K562 (cell line): ENCODE data around the gene GTF3C4. TPM values are rescaled to one million over a fixed set of nuclear protein-coding genes. Genes with fewer than 3 reads are reported as not detected.

Experiments
- ATAC-seq: fragments of 200-7000 bp; cut with Tn5 transposase; 3 replicates; pipeline ENCODE4 v1.9.1; 2020; ENCODE audit warnings: moderate library complexity
- BruUV-seq: library from RNA; stranded (reverse); fragments of 400-500 nt; replicated peaks from 2 replicates; lab custom pipeline; 2021; lab: Mats Ljungman, UMichigan
- CTCF ChIA-PET: fragments of 300-600 bp; formaldehyde crosslinking; extraction: SDS; loops from one replicate; lab custom pipeline; 2021; ENCODE audit warnings: low intra/inter-chr PET ratio; lab: Yijun Ruan, JAX
- POLR2A ChIA-PET: fragments of 300-600, 350-650 bp; sonication (Branson Sonifier 250); formaldehyde crosslinking; extraction: SDS; loops from one replicate; lab custom pipeline; 2021; ENCODE audit warnings: antibody characterized with exemption, inconsistent platforms; lab: Yijun Ruan, JAX
- DNase-seq, 4 experiments: peaks; one replicate each; pipeline versions ENCODE4 v3.0.0 to v3.0.0-alpha.2; 2011 to 2018; ENCODE audit warnings: low spot score in 3 of 4, mixed read lengths in 3 of 4; ENCODE audit errors: extremely low read depth in 1 of 4
- FAIRE-seq: peaks from 2 replicates; lab custom pipeline; 2011; peaks lifted over from hg19 to GRCh38; lab: Jason Lieb, UNC
- H2AFZ ChIP-seq: 2 replicates; pipeline ENCODE4 v1.6.0; 2011; ENCODE audit warnings: low read depth, low read length, control low read depth, inconsistent platforms
- H3K27ac ChIP-seq: fragments of 200-600 bp; 3 replicates; pipeline ENCODE4 v1.8.0; 2011; ENCODE audit warnings: low read depth, mild to moderate bottlenecking, control low read depth, inconsistent platforms, low read length, moderate library complexity, mixed read lengths; ENCODE audit errors: extremely low read depth
- H3K27me3 ChIP-seq, 2 experiments: fragments of 300-600 bp in 1 of 2; 2 replicates in 1 of 2; 3 replicates in 1 of 2; pipeline versions ENCODE4 v1.6.0 to v1.8.0; 2011; ENCODE audit warnings: inconsistent platforms in 2 of 2, low read length in 2 of 2, mild to moderate bottlenecking in 1 of 2, mixed read lengths in 1 of 2, moderate library complexity in 1 of 2; ENCODE audit not compliant: control insufficient read depth in 2 of 2, insufficient read depth in 2 of 2
- H3K36me3 ChIP-seq: fragments of 300-600 bp; 3 replicates; pipeline ENCODE4 v1.8.0; 2011; ENCODE audit warnings: mild to moderate bottlenecking, low read length, inconsistent platforms; ENCODE audit not compliant: control insufficient read depth, insufficient read depth
- H3K4me1 ChIP-seq, 2 experiments: fragments of 200-600 bp in 1 of 2; replicated peaks in 1 of 2; 2 replicates in 1 of 2; 3 replicates in 1 of 2; pipeline versions ENCODE4 v1.5.1 to v1.8.0; 2011; ENCODE audit warnings: inconsistent platforms in 2 of 2, low read length in 2 of 2, mild to moderate bottlenecking in 1 of 2, mixed read lengths in 1 of 2, moderate library complexity in 1 of 2; ENCODE audit not compliant: control insufficient read depth in 2 of 2, insufficient read depth in 2 of 2
- H3K4me2 ChIP-seq: 2 replicates; pipeline ENCODE4 v1.6.1; 2011; ENCODE audit warnings: low read length, control low read depth, inconsistent platforms, mixed read lengths; ENCODE audit not compliant: insufficient read depth
- H3K4me3 ChIP-seq: fragments of 200-600 bp; sonication (generic), shearing (Covaris generic); 2 replicates; pipeline ENCODE4 v1.5.1; 2016; ENCODE audit warnings: control low read depth, inconsistent platforms
- H3K79me2 ChIP-seq: fragments of 200-600 bp; 3 replicates; pipeline ENCODE4 v1.8.0; 2011; ENCODE audit warnings: low read length, inconsistent platforms; ENCODE audit not compliant: control insufficient read depth, insufficient read depth
- H3K9ac ChIP-seq, 2 experiments: 2 replicates each; pipeline versions ENCODE4 v1.6.0 to v1.6.1; 2011; ENCODE audit warnings: low read depth in 2 of 2, low read length in 2 of 2, control low read depth in 1 of 2, inconsistent platforms in 1 of 2, mild to moderate bottlenecking in 1 of 2, mixed read lengths in 1 of 2; ENCODE audit not compliant: insufficient read depth in 1 of 2
- H3K9me1 ChIP-seq: one replicate; pipeline ENCODE4 v1.6.0; 2011; ENCODE audit warnings: inconsistent platforms, mild to moderate bottlenecking, low read length, moderate library complexity; ENCODE audit not compliant: control insufficient read depth, insufficient read depth
- H3K9me3 ChIP-seq: replicated peaks from 2 replicates; pipeline ENCODE4 v1.5.1; 2011; ENCODE audit warnings: low read depth, low read length, inconsistent platforms; ENCODE audit not compliant: control insufficient read depth, insufficient read depth
- H4K20me1 ChIP-seq: replicated peaks from 2 replicates; pipeline ENCODE4 v1.6.1; 2011; ENCODE audit warnings: low read length, inconsistent platforms, mixed read lengths; ENCODE audit not compliant: control insufficient read depth, insufficient read depth
- BRCA1 ChIP-seq, 2 experiments: fragments of 450-650 bp in 1 of 2; sonication (generic) in 1 of 2; formaldehyde crosslinking in 1 of 2; IDR thresholded peaks; 2 replicates each; pipeline versions ENCODE4 v1.5.0 to v1.6.1; 2017 to 2020; ENCODE audit warnings: mild to moderate bottlenecking in 1 of 2, missing genetic modification reagents in 1 of 2
- C11orf30 ChIP-seq: fragments of 450-650 bp; IDR thresholded peaks from 2 replicates; pipeline ENCODE4 v1.6.1; 2016; ENCODE audit warnings: low read depth, mild to moderate bottlenecking
- CBX2 ChIP-seq: fragments of 200-600 bp; sonication (generic); IDR thresholded peaks from one replicate; pipeline ENCODE4 v1.6.1; 2012; ENCODE audit warnings: mild to moderate bottlenecking, low read length, inconsistent platforms; ENCODE audit not compliant: insufficient read depth, poor library complexity, severe bottlenecking
- CXXC5 ChIP-seq: fragments of 250-450 bp; sonication (Bioruptor Pico); IDR thresholded peaks from 2 replicates; pipeline ENCODE4 v1.8.0; 2022; ENCODE audit warnings: inconsistent platforms, mild to moderate bottlenecking, moderate library complexity
- FOXJ3 ChIP-seq: sonication (generic); formaldehyde crosslinking; IDR thresholded peaks from 2 replicates; pipeline ENCODE4 v1.4.0; 2020; ENCODE audit warnings: mild to moderate bottlenecking, missing genetic modification reagents
- ILF3 ChIP-seq: fragments of 450-650 bp; IDR thresholded peaks from 2 replicates; pipeline ENCODE4 v1.6.1; 2018; ENCODE audit warnings: antibody characterized with exemption, mild to moderate bottlenecking, moderate library complexity, borderline replicate concordance
- MEF2D ChIP-seq: conservative IDR thresholded peaks from 2 replicates; pipeline ENCODE4 v1.6.1; 2016; ENCODE audit warnings: low read depth, missing genetic modification characterization, missing compliant biosample characterization
- NFATC3 ChIP-seq: fragments of 450-650 bp; IDR thresholded peaks from 2 replicates; pipeline ENCODE4 v1.6.1; 2017; ENCODE audit warnings: mild to moderate bottlenecking
- NFE2L1 ChIP-seq: fragments of 450-650 bp; IDR thresholded peaks from 2 replicates; pipeline ENCODE4 v1.6.1; 2016; ENCODE audit warnings: missing genetic modification characterization, low read depth, mild to moderate bottlenecking, missing compliant biosample characterization, moderate library complexity, borderline replicate concordance
- RBBP5 ChIP-seq: fragments of 200-600 bp; sonication (generic); IDR thresholded peaks from 2 replicates; pipeline ENCODE4 v1.6.1; 2012; ENCODE audit warnings: borderline replicate concordance, mild to moderate bottlenecking, low read length, control low read depth, inconsistent platforms; ENCODE audit not compliant: insufficient read depth, poor library complexity, severe bottlenecking
- RNF2 ChIP-seq: sonication (generic); IDR thresholded peaks from 2 replicates; pipeline ENCODE4 v1.6.1; 2016
- TAL1 ChIP-seq: fragments of 450-650 bp; IDR thresholded peaks from 2 replicates; pipeline ENCODE4 v1.6.1; 2016; ENCODE audit warnings: mild to moderate bottlenecking
- TCF3 ChIP-seq: sonication (generic); formaldehyde crosslinking; IDR thresholded peaks from 2 replicates; pipeline ENCODE4 v1.4.0; 2020; ENCODE audit warnings: mild to moderate bottlenecking, missing genetic modification reagents
- THAP7 ChIP-seq: fragments of 250-450 bp; sonication (Bioruptor Pico); IDR thresholded peaks from 2 replicates; pipeline ENCODE4 v1.5.0; 2021
- YY1 ChIP-seq, 3 experiments: IDR thresholded peaks; 2 replicates each; pipeline ENCODE4 v1.6.1; 2011; ENCODE audit warnings: low read length in 2 of 3, mild to moderate bottlenecking in 2 of 3, moderate library complexity in 2 of 3, borderline replicate concordance in 1 of 3, control low read depth in 1 of 3, low read depth in 1 of 3; ENCODE audit not compliant: insufficient read depth in 3 of 3, insufficient replicate concordance in 2 of 3, control insufficient read depth in 1 of 3, insufficient read length in 1 of 3; ENCODE audit errors: extremely low read depth in 1 of 3
- WGBS: fragments of 100-300 bp; shearing (Covaris generic); methylation state at CpG from one replicate; pipeline ENCODE4 v1.1.6; 2016; ENCODE audit warnings: low coverage, mixed read lengths; ENCODE audit not compliant: insufficient coverage; ENCODE audit errors: missing lambda C conversion rate; 5-methylcytosine and 5-hydroxymethylcytosine counted together
- in situ Hi-C: fragments of 300-500 bp; cut with MboI; formaldehyde crosslinking; loops from 4 replicates; pipeline ENCODE4 v1.15.0; 2018; ENCODE audit warnings: inconsistent platforms, mixed read lengths
- intact Hi-C: fragments of 100-400 bp; cut with micrococcal nuclease; formaldehyde crosslinking; loops from 2 replicates; pipeline ENCODE4 v1.14.2; 2022
- polyA plus RNA-seq, 8 experiments: library from polyadenylated mRNA; depleted of rRNA in 4 of 8; stranded (reverse) in 5 of 8; unstranded in 3 of 8; fragments of >200 nt; fragmentation: Nextera tagmentation in 2 of 8; fragmentation: Illumina TruSeq in 1 of 8; extraction: Ambion mirVana in 2 of 8; extraction: Trizol in 1 of 8; gene quantifications; 2 replicates each; pipeline versions ENCODE4 v1.2.1 to v1.2.3, GENCODE V29; 2011 to 2014; ENCODE audit warnings: inconsistent platforms in 1 of 8, missing spikeins in 1 of 8
- total RNA-seq, 7 experiments: library from RNA; depleted of rRNA in 6 of 7; stranded (reverse); fragments of >200 nt in 6 of 7; fragmentation: Illumina TruSeq in 2 of 7; extraction: Trizol in 2 of 7; gene quantifications; 2 replicates each; pipeline versions ENCODE4 v1.2.1 to v1.2.3, GENCODE V29; 2011 to 2021; ENCODE audit warnings: low replicate concordance in 1 of 7

The GTF3C4 gene
- total and polyA plus RNA-seq, 9 of the 15 experiments (the other 6 are each of a cell fraction or from before 2014, with no cell fraction given): 3.9 to 20.0 (median 12.2) TPM

- Histone ChIP-seq H3K27ac (no peak overlapping the region), H3K4me2 (no peak overlapping the region), H2AFZ (no peak overlapping the region), H3K4me3 (no peak overlapping the region), H3K79me2 (no peaks in the 10 kb centered on the region), H3K9me1 (no peaks in the 10 kb centered on the region), H3K36me3 (peaks cover 83% of the 10 kb centered on the region), H4K20me1 (0 out of 2 replicates have a peak, but pooled peaks cover 4% of the 10 kb centered on the region), H3K9me3 (no peaks in the 10 kb centered on the region), H3K4me1 (no peaks in the 10 kb centered on the region), H3K9ac (no peak overlapping the region), H3K27me3 (no peaks in the 10 kb centered on the region)
- ChIA-PET POLR2A (no interaction called here), CTCF (no interaction called here)
- BruUV-seq: no TSS peak
- in situ Hi-C loops: no loop called here
- TF ChIP-seq YY1 (IDR thresholded peaks at IDR 0.05; ENCODE audit: borderline replicate concordance in 1 of 3, control insufficient read depth in 1 of 3, extremely low read depth in 1 of 3, insufficient read depth in 3 of 3, insufficient read length in 1 of 3, insufficient replicate concordance in 2 of 3, low read depth in 1 of 3, low read length in 2 of 3): no peak
- no peak for TF ChIP-seq NFE2L1
- FAIRE-seq (no peak), ATAC-seq (no peak), DNase-seq (no peak)
- intact Hi-C loops: no loop called here
- WGBS: 83% methylated on average over 7 of the region's 7 CpGs
Observed at GRCh38 chr9:132627106-132627505, 43.2 kb upstream of the GTF3C4 start.

- no peaks in the 10 kb centered on the region for H3K27me3 ChIP-seq
- H3K4me1 ChIP-seq: no peaks in the 10 kb centered on the region
- no peaks in the 10 kb centered on the region for H3K9me1 ChIP-seq
- in situ Hi-C loops: no loop called here
- BruUV-seq: no TSS peak
- intact Hi-C loops: no loop called here
- no peak overlapping the region for H2AFZ ChIP-seq
- DNase-seq: no peak
- 0 out of 2 replicates have a peak, but pooled peaks cover 4% of the 10 kb centered on the region for H4K20me1 ChIP-seq
- no peaks in the 10 kb centered on the region for H3K9me3 ChIP-seq
- ChIA-PET CTCF (no interaction called here), POLR2A (no interaction called here)
- no peaks in the 10 kb centered on the region for H3K79me2 ChIP-seq
- no peak overlapping the region for H3K4me3 ChIP-seq
- TF ChIP-seq THAP7 (CRISPR knock-in tag): no peak
- TF ChIP-seq RBBP5: no peak
- no peak for TF ChIP-seq FOXJ3
- TF ChIP-seq TAL1: no peak
- no peak for TF ChIP-seq BRCA1 (IDR thresholded peaks at IDR 0.05)
- no peak for TF ChIP-seq BRCA1 (CRISPR knock-in tag; IDR thresholded peaks at IDR 0.05)
- TF ChIP-seq C11orf30: no peak
- no peak for TF ChIP-seq RNF2
- no peak for TF ChIP-seq NFATC3
- TF ChIP-seq TCF3 (CRISPR knock-in tag): no peak
- TF ChIP-seq MEF2D (tag): no peak
- no peak for TF ChIP-seq CBX2
- TF ChIP-seq ILF3: no peak
- no peak for TF ChIP-seq CXXC5 (CRISPR knock-in tag)
- no peak overlapping the region for H3K4me2 ChIP-seq
- no peak for FAIRE-seq
- no peak overlapping the region; a peak in 1 of 4 replicates for H3K9ac ChIP-seq
- no peak for ATAC-seq
- no peak overlapping the region for H3K27ac ChIP-seq
- peaks cover 83% of the 10 kb centered on the region for H3K36me3 ChIP-seq
- WGBS: 85% methylated on average over 11 of the region's 11 CpGs
Observed at GRCh38 chr9:132627594-132627993, 42.7 kb upstream of the GTF3C4 start.
